Keratinocyte (primary cell): ENCODE data around the gene SND1. TPM values are rescaled to one million over a fixed set of nuclear protein-coding genes. Genes with fewer than 3 reads are reported as not detected.

Experiments used
- DNase-seq: peaks from one replicate; pipeline ENCODE4 v3.0.0-alpha.2; 2011; ENCODE audit warnings: low read depth, missing footprints, low spot score
- FAIRE-seq: peaks from 2 replicates; lab custom pipeline; 2011; peaks lifted over from hg19 to GRCh38; lab: Jason Lieb, UNC
- H2AFZ ChIP-seq: 2 replicates; pipeline ENCODE4 v1.6.0; 2012; ENCODE audit warnings: low read length, control low read depth, inconsistent platforms; ENCODE audit not compliant: control insufficient read depth
- H3K27ac ChIP-seq: 2 replicates; pipeline ENCODE4 v1.5.1; 2011; ENCODE audit warnings: low read length; ENCODE audit not compliant: control insufficient read depth, insufficient read depth
- H3K27me3 ChIP-seq: 3 replicates; pipeline ENCODE4 v1.6.0; 2011; ENCODE audit warnings: low read length; ENCODE audit not compliant: control insufficient read depth, insufficient read depth; ENCODE audit errors: extremely low read depth
- H3K36me3 ChIP-seq, 2 experiments: 2 replicates in 1 of 2; 3 replicates in 1 of 2; pipeline ENCODE4 v1.5.1; 2011; ENCODE audit warnings: low read length in 2 of 2, mild to moderate bottlenecking in 1 of 2; ENCODE audit not compliant: control insufficient read depth in 2 of 2, insufficient read depth in 2 of 2; ENCODE audit errors: extremely low read depth in 1 of 2
- H3K4me1 ChIP-seq: 3 replicates; pipeline ENCODE4 v1.5.1; 2011; ENCODE audit warnings: low read length; ENCODE audit not compliant: control insufficient read depth, insufficient read depth; ENCODE audit errors: extremely low read depth
- H3K4me2 ChIP-seq: 3 replicates; pipeline ENCODE4 v1.6.0; 2011; ENCODE audit warnings: low read depth, low read length; ENCODE audit not compliant: control insufficient read depth, insufficient read depth; ENCODE audit errors: extremely low read depth
- H3K4me3 ChIP-seq, 3 experiments: fragments of 200-600 bp in 1 of 3; sonication (generic) in 1 of 3; 2 replicates in 2 of 3; 3 replicates in 1 of 3; pipeline ENCODE4 v1.5.1; 2011 to 2016; ENCODE audit warnings: low read length in 3 of 3, mild to moderate bottlenecking in 3 of 3, control low read depth in 2 of 3, inconsistent platforms in 1 of 3, low read depth in 1 of 3, mixed read lengths in 1 of 3, mixed run types in 1 of 3, moderate library complexity in 1 of 3; ENCODE audit not compliant: control insufficient read depth in 2 of 3, insufficient read depth in 2 of 3; ENCODE audit errors: extremely low read depth in 1 of 3
- H3K79me2 ChIP-seq: 2 replicates; pipeline ENCODE4 v1.6.0; 2012; ENCODE audit warnings: low read length; ENCODE audit not compliant: control insufficient read depth, insufficient read depth
- H3K9ac ChIP-seq: 3 replicates; pipeline ENCODE4 v1.6.0; 2011; ENCODE audit warnings: low read length; ENCODE audit not compliant: control insufficient read depth, insufficient read depth; ENCODE audit errors: extremely low read depth
- H3K9me1 ChIP-seq: 3 replicates; pipeline ENCODE4 v1.6.0; 2011; ENCODE audit warnings: low read length; ENCODE audit not compliant: control insufficient read depth, insufficient read depth; ENCODE audit errors: extremely low read depth
- H3K9me3 ChIP-seq: 2 replicates; pipeline ENCODE4 v1.5.1; 2012; ENCODE audit warnings: low read depth, low read length; ENCODE audit not compliant: control insufficient read depth
- H4K20me1 ChIP-seq: 3 replicates; pipeline ENCODE4 v1.6.0; 2011; ENCODE audit warnings: low read length; ENCODE audit not compliant: control insufficient read depth, insufficient read depth; ENCODE audit errors: extremely low read depth
- CTCF ChIP-seq, 3 experiments: IDR thresholded peaks in 1 of 3; conservative IDR thresholded peaks in 1 of 3; optimal IDR thresholded peaks in 1 of 3; 2 replicates in 2 of 3; 3 replicates in 1 of 3; pipeline versions ENCODE3 to v1.5.1; 2011; ENCODE audit warnings: low read length in 3 of 3, mild to moderate bottlenecking in 3 of 3, moderate library complexity in 2 of 3, control low read depth in 1 of 3, inconsistent platforms in 1 of 3; ENCODE audit not compliant: insufficient read depth in 2 of 3; ENCODE audit errors: extremely low read depth in 1 of 3
- EZH2 ChIP-seq: IDR thresholded peaks from one replicate; pipeline ENCODE4 v1.6.1; 2012; ENCODE audit warnings: inconsistent platforms, mild to moderate bottlenecking, low read length, moderate library complexity
- dilution Hi-C: fragments of 300-500 bp; cut with MboI; formaldehyde crosslinking; loops from one replicate; pipeline ENCODE4 v1.7.0; 2020; ENCODE audit warnings: low sequenced_read_pairs; ENCODE audit not compliant: extremely low pct_ligation_motif_present
- polyA plus RNA-seq, 5 experiments: library from polyadenylated mRNA; depleted of rRNA in 3 of 5; stranded (reverse) in 3 of 5; stranded (forward) in 1 of 5; unstranded in 1 of 5; fragments of >200 nt; gene quantifications; 1 replicate in 1 of 5; 2 replicates in 3 of 5; 3 replicates in 1 of 5; pipeline versions ENCODE4 v1.2.1 to v1.2.3, GENCODE V29; 2011 to 2012; ENCODE audit warnings: missing spikeins in 2 of 5, low read depth in 1 of 5, low replicate concordance in 1 of 5

Gene SND1
- polyA plus RNA-seq, 1 donor (not counting 4 experiments of a cell fraction or from before 2014, with no cell fraction given) = 140 TPM

DNA sequence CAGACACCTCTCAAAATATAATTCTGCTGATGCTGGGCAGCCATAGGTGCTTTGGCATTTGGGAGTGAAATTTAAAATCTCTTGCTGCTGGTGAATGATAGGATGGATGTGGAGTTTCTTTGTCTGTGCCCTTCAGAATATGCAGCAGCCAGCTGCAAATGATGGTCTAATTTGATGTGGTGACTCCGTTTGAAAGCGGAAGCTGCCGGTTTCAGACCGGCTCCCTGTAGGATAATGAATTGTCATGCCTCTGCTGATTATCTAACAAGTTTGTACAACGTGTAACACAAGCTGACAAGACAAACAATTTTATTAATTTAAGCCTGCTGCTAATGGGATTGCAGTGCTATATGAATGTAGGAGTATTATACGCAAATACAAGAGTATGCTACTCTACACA lies 103.5 kb downstream of the SND1 start:
- H3K4me2 ChIP-seq = no peak overlapping the region
- TF ChIP-seq CTCF (optimal IDR thresholded peaks at IDR 0.05 in 1 of 3, IDR thresholded peaks at IDR 0.05 in 1 of 3, conservative IDR thresholded peaks at IDR 0.05 in 1 of 3; ENCODE audit: extremely low read depth in 1 of 3, insufficient read depth in 2 of 3, low read length in 3 of 3) (no peak), EZH2 (no peak)
- no peak for FAIRE-seq
- no peaks in the 10 kb centered on the region for H3K27me3 ChIP-seq
- H3K36me3 ChIP-seq = peaks cover 0 to 11% of the 10 kb centered on the region in 2 experiments
- dilution Hi-C loops = no loop called here
- DNase-seq = no peak
- no peak overlapping the region for H3K4me3 ChIP-seq
- H2AFZ ChIP-seq = no peak overlapping the region
- no peaks in the 10 kb centered on the region for H3K9me3 ChIP-seq
- H3K79me2 ChIP-seq = peaks cover 95% of the 10 kb centered on the region
- H3K27ac ChIP-seq = no peak overlapping the region
- no peaks in the 10 kb centered on the region for H3K4me1 ChIP-seq
- H3K9ac ChIP-seq = no peak overlapping the region
- peaks cover 27% of the 10 kb centered on the region for H4K20me1 ChIP-seq
- no peaks in the 10 kb centered on the region for H3K9me1 ChIP-seq

DNA sequence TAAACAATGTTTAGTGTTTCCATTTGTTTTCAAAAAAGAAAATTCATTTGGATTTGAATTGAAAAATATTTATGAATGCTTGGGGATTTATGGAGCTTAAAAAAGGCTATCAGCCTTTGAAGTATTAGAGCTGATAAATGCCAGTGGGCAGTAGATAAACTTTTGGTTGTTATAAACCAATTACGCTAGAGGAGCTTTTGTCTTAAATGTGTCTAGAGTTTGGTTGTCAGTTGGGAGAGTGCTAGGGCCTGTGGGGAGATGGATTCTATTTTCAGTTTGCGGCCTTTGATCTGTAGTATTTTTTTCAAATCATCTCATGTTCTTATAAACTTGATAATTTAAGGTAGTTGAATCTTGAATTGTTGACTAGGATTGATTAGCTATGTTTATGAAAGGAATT lies 104.0 kb downstream of the SND1 start:
- peaks cover 95% of the 10 kb centered on the region for H3K79me2 ChIP-seq

More for the DNA sequence above, 104.0 kb downstream of the SND1 start:
- no peak for TF ChIP-seq EZH2
- TF ChIP-seq CTCF (optimal IDR thresholded peaks at IDR 0.05 in 1 of 3, IDR thresholded peaks at IDR 0.05 in 1 of 3, conservative IDR thresholded peaks at IDR 0.05 in 1 of 3; ENCODE audit: extremely low read depth in 1 of 3, insufficient read depth in 2 of 3, low read length in 3 of 3) = no peak
- Histone ChIP-seq H3K9ac (no peak overlapping the region), H3K27me3 (no peaks in the 10 kb centered on the region), H3K9me3 (no peaks in the 10 kb centered on the region), H3K4me3 (no peak overlapping the region), H3K9me1 (no peaks in the 10 kb centered on the region), H2AFZ (no peak overlapping the region), H3K4me2 (no peak overlapping the region), H3K27ac (no peak overlapping the region), H3K4me1 (no peaks in the 10 kb centered on the region), H4K20me1 (peaks cover 27% of the 10 kb centered on the region), H3K36me3 (peaks cover 0 to 11% of the 10 kb centered on the region in 2 experiments)
- FAIRE-seq = no peak
- DNase-seq = no peak
- dilution Hi-C loops = no loop called here
